A549 (cell line): ENCODE results near the gene CFH. TPM values are rescaled to one million over a fixed set of nuclear protein-coding genes. Genes with fewer than 3 reads are reported as not detected.
A peak's percentile ranks its signal among the peaks of the same experiment; 100 is the strongest.

Source experiments
- ATAC-seq, 2 experiments: fragments of 200-7000 bp in 1 of 2; fragments of >200 bp in 1 of 2; cut with Nextera tagmentation in 1 of 2; cut with Tn5 transposase in 1 of 2; 3 replicates each; pipeline versions ENCODE4 v1.8.0 to v1.9.1; 2018 to 2020; ENCODE audit warnings: mild to moderate bottlenecking in 1 of 2, moderate library complexity in 1 of 2
- CTCF ChIA-PET: fragments of 300-600 bp; sonication (Branson Sonifier 250); formaldehyde crosslinking; extraction: SDS; loops from one replicate; lab custom pipeline; 2021; ENCODE audit warnings: antibody characterized with exemption, inconsistent platforms; lab: Yijun Ruan, JAX
- POLR2A ChIA-PET: fragments of 350-600 bp; formaldehyde crosslinking; extraction: SDS; loops from one replicate; lab custom pipeline; 2021; ENCODE audit warnings: antibody characterized with exemption, inconsistent platforms; lab: Yijun Ruan, JAX
- DNase-seq, 2 experiments: peaks; one replicate each; pipeline versions ENCODE4 v3.0.0 to v3.0.0-alpha.2; 2011 to 2016; ENCODE audit warnings: low read depth in 1 of 2, low spot score in 1 of 2
- FAIRE-seq: peaks from 2 replicates; lab custom pipeline; 2011; peaks lifted over from hg19 to GRCh38; lab: Jason Lieb, UNC
- H3K27ac ChIP-seq, 2 experiments: fragments of >200 bp; sonication (Bioruptor Twin); formaldehyde crosslinking; 3 replicates each; pipeline ENCODE4 v1.5.1; 2016 to 2017
- H3K4me1 ChIP-seq: fragments of >200 bp; sonication (Bioruptor Twin); formaldehyde crosslinking; 3 replicates; pipeline ENCODE4 v1.6.1; 2016
- H3K4me2 ChIP-seq: fragments of >200 bp; sonication (Bioruptor Twin); formaldehyde crosslinking; 3 replicates; pipeline ENCODE4 v1.6.1; 2016
- H3K4me3 ChIP-seq: fragments of >200 bp; sonication (Bioruptor Twin); formaldehyde crosslinking; 3 replicates; pipeline ENCODE4 v1.5.1; 2016
- H3K9me3 ChIP-seq: fragments of >200 bp; sonication (Bioruptor Twin); formaldehyde crosslinking; 3 replicates; pipeline ENCODE4 v1.6.1; 2016
- BCL3 ChIP-seq: fragments of >200 bp; sonication (Bioruptor Twin); formaldehyde crosslinking; IDR thresholded peaks from 3 replicates; pipeline ENCODE4 v1.6.1; 2016
- CBX8 ChIP-seq: fragments of 200-600 bp; sonication (generic); IDR thresholded peaks from 2 replicates; pipeline ENCODE4 v1.6.1; 2016
- CHD2 ChIP-seq: fragments of 150-350 bp; IDR thresholded peaks from 2 replicates; pipeline ENCODE4 v1.6.1; 2014; ENCODE audit warnings: low read length; ENCODE audit not compliant: partially characterized antibody
- CHD4 ChIP-seq: fragments of 200-600 bp; sonication (generic); IDR thresholded peaks from 2 replicates; pipeline ENCODE4 v1.6.1; 2016; ENCODE audit warnings: antibody characterized with exemption, mild to moderate bottlenecking, borderline replicate concordance
- CTCF ChIP-seq: fragments of >200 bp; sonication (Bioruptor Twin); formaldehyde crosslinking; IDR thresholded peaks from 3 replicates; pipeline ENCODE4 v1.5.1; 2016
- E2F6 ChIP-seq: IDR thresholded peaks from 2 replicates; pipeline ENCODE4 v1.6.1; 2012; ENCODE audit warnings: low read depth, borderline replicate concordance
- ELK1 ChIP-seq: fragments of 150-350 bp; IDR thresholded peaks from 2 replicates; pipeline ENCODE4 v1.6.1; 2014; ENCODE audit warnings: low read depth, mild to moderate bottlenecking, low read length
- EP300 ChIP-seq, 2 experiments: fragments of >200 bp; sonication (Bioruptor Twin); formaldehyde crosslinking; IDR thresholded peaks; 2 replicates in 1 of 2; 3 replicates in 1 of 2; pipeline ENCODE4 v1.6.1; 2016 to 2017
- HES2 ChIP-seq: fragments of >200 bp; sonication (Bioruptor Twin); formaldehyde crosslinking; IDR thresholded peaks from 2 replicates; pipeline ENCODE4 v1.6.1; 2016
- HOXA7 ChIP-seq: fragments of 250-450 bp; sonication (Bioruptor Pico); IDR thresholded peaks from 2 replicates; pipeline ENCODE4 v1.5.0; 2020; ENCODE audit warnings: mild to moderate bottlenecking, moderate library complexity
- JUNB ChIP-seq: fragments of >200 bp; sonication (Bioruptor Twin); formaldehyde crosslinking; IDR thresholded peaks from 2 replicates; pipeline ENCODE4 v1.6.1; 2016
- KDM1A ChIP-seq: fragments of 200-600 bp; sonication (generic); IDR thresholded peaks from 2 replicates; pipeline ENCODE4 v1.6.1; 2016; ENCODE audit warnings: low read depth, mild to moderate bottlenecking
- KDM5A ChIP-seq: fragments of 200-600 bp; sonication (generic); IDR thresholded peaks from 2 replicates; pipeline ENCODE4 v1.6.1; 2016; ENCODE audit warnings: antibody characterized with exemption, mild to moderate bottlenecking
- MAX ChIP-seq: IDR thresholded peaks from 2 replicates; pipeline ENCODE4 v1.6.1; 2012
- MAZ ChIP-seq: fragments of 150-350 bp; IDR thresholded peaks from 2 replicates; pipeline ENCODE4 v1.6.1; 2014; ENCODE audit warnings: antibody characterized with exemption, low read depth, low read length, borderline replicate concordance
- NFE2L2 ChIP-seq: fragments of 150-350 bp; conservative IDR thresholded peaks from 2 replicates; pipeline ENCODE4 v1.6.1; 2014; ENCODE audit warnings: low read length
- NPAS2 ChIP-seq: fragments of 250-450 bp; sonication (Bioruptor Pico); IDR thresholded peaks from 2 replicates; pipeline ENCODE4 v1.8.0; 2022; ENCODE audit warnings: mild to moderate bottlenecking, moderate library complexity, borderline replicate concordance
- POLR2AphosphoS2 ChIP-seq: conservative IDR thresholded peaks from 2 replicates; pipeline ENCODE4 v1.6.1; 2012; ENCODE audit warnings: low read length, improper control_type of control experiment, inconsistent platforms
- RAD21 ChIP-seq, 2 experiments: fragments of >200 bp in 1 of 2; sonication (Bioruptor Twin) in 1 of 2; formaldehyde crosslinking in 1 of 2; IDR thresholded peaks in 1 of 2; conservative IDR thresholded peaks in 1 of 2; 2 replicates in 1 of 2; 3 replicates in 1 of 2; pipeline ENCODE4 v1.6.1; 2012 to 2018; ENCODE audit warnings: inconsistent platforms in 1 of 2
- RARB ChIP-seq: fragments of 250-450 bp; sonication (Bioruptor Pico); IDR thresholded peaks from 2 replicates; pipeline ENCODE4 v1.8.0; 2021; ENCODE audit warnings: mild to moderate bottlenecking, moderate library complexity
- RCOR1 ChIP-seq: fragments of 150-350 bp; IDR thresholded peaks from 2 replicates; pipeline ENCODE4 v1.6.1; 2014; ENCODE audit warnings: antibody characterized with exemption, low read length, low read depth
- RFX5 ChIP-seq: fragments of 450-650 bp; IDR thresholded peaks from 2 replicates; pipeline ENCODE4 v1.7.1; 2014; ENCODE audit warnings: antibody characterized with exemption, mild to moderate bottlenecking, moderate library complexity
- SMC3 ChIP-seq: fragments of >200 bp; sonication (Bioruptor Twin); formaldehyde crosslinking; IDR thresholded peaks from 3 replicates; pipeline ENCODE4 v1.6.1; 2018; ENCODE audit warnings: inconsistent platforms
- SREBF2 ChIP-seq: fragments of 450-650 bp; IDR thresholded peaks from 2 replicates; pipeline ENCODE4 v1.6.1; 2014; ENCODE audit warnings: mild to moderate bottlenecking, moderate library complexity
- TFCP2L1 ChIP-seq: fragments of 250-450 bp; sonication (Bioruptor Pico); IDR thresholded peaks from 2 replicates; pipeline ENCODE4 v1.5.0; 2021; ENCODE audit warnings: mild to moderate bottlenecking
- TP53 ChIP-seq: fragments of 250-450 bp; sonication (Bioruptor Pico); IDR thresholded peaks from 2 replicates; pipeline ENCODE4 v1.5.0; 2021; ENCODE audit warnings: mild to moderate bottlenecking, moderate library complexity
- ZFP36 ChIP-seq: fragments of 450-650 bp; IDR thresholded peaks from 2 replicates; pipeline ENCODE4 v1.6.1; 2014; ENCODE audit warnings: borderline replicate concordance; ENCODE audit not compliant: partially characterized antibody
- ZSCAN20 ChIP-seq: fragments of 250-450 bp; sonication (Bioruptor Pico); IDR thresholded peaks from 2 replicates; pipeline ENCODE4 v1.8.0; 2022; ENCODE audit warnings: mild to moderate bottlenecking, moderate library complexity
- WGBS: methylation state at CpG from one replicate; pipeline ENCODE4 v1.1.6; 2017; ENCODE audit errors: missing lambda C conversion rate; 5-methylcytosine and 5-hydroxymethylcytosine counted together
- polyA plus RNA-seq, 4 experiments: library from polyadenylated mRNA; depleted of rRNA in 3 of 4; stranded (reverse); fragments of >200 nt; fragmentation: RNase III in 1 of 4; extraction: RNeasy Plus Mini Kit Qiagen cat#74134 plus additional on column Dnase treatment in 1 of 4; gene quantifications; 2 replicates in 3 of 4; 3 replicates in 1 of 4; pipeline ENCODE4 v1.2.3, GENCODE V29; 2011 to 2017

CFH gene
- polyA plus RNA-seq, 2 of the 4 experiments (the other 2 are of a cell fraction): 8.2 to 68.1 TPM

DNA sequence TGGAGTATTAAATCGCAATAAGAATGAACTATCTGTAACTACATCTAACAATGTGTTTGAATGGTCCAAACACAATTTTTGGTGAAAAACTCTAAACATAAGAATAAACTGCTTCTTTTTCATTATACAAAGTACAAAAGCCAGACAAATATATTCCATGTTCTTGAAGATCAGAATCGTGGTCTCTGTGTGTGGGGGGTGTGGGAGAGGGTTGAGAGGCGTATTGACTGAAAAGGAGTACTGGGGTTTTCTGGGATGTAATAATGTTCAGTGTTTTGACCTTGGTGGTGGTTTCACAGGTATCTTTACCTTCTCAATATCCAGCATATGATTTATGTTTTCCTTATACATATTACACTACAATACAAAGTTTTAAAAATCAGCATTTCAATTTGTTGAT lies 764 bp upstream of the CFH start:
- H3K27ac ChIP-seq: no peak overlapping the region
- no peak for DNase-seq
- POLR2A ChIA-PET: no interaction called here

GRCh38 chr1:196654271-196654670 lies 2.4 kb downstream of the CFH start:
- TF ChIP-seq KDM1A (no peak), KDM5A (no peak), JUNB (no peak), BCL3 (no peak), ELK1 (no peak), SREBF2 (no peak), CBX8 (no peak), CHD2 (no peak), HOXA7 (CRISPR knock-in tag) (no peak), RCOR1 (no peak), HES2 (no peak)
- TF ChIP-seq, all 56 proteins: peak for 0
- Histone ChIP-seq H3K4me3 (no peak overlapping the region), H3K4me2 (peak overlapping the region; percentile 59), H3K9me3 (no peaks in the 10 kb centered on the region), H3K4me1 (peaks cover 3% of the 10 kb centered on the region; the same call in 1 of the 3 replicates), H3K27ac (no peak overlapping the region)
- CTCF ChIA-PET: no interaction called here
- no peak for ATAC-seq
- DNase-seq: no peak
- POLR2A ChIA-PET: no interaction called here
- FAIRE-seq: no peak
- 37% methylated on average over 2 of the region's 2 CpGs for WGBS

More for the DNA sequence above, 764 bp upstream of the CFH start:
- no peaks in the 10 kb centered on the region for H3K9me3 ChIP-seq
- TF ChIP-seq POLR2AphosphoS2 (no peak), RARB (no peak), KDM1A (no peak), TFCP2L1 (CRISPR knock-in tag) (no peak), NPAS2 (CRISPR knock-in tag) (no peak), SREBF2 (no peak), NFE2L2 (no peak), RFX5 (no peak), E2F6 (no peak)
- no peak overlapping the region for H3K4me3 ChIP-seq
- ATAC-seq (no peak), FAIRE-seq (no peak)
- no peak overlapping the region; the same call in 2 of the 3 replicates for H3K4me2 ChIP-seq
- peaks cover 3% of the 10 kb centered on the region; the same call in 1 of the 3 replicates for H3K4me1 ChIP-seq
- CTCF ChIA-PET: interaction anchor here (1.3 kb wide), 1 partner anchor 10 kb away, joined by 6 read pairs; no protein-coding TSS in a partner anchor
- WGBS: 87% methylated on average over 3 of the region's 3 CpGs

DNA sequence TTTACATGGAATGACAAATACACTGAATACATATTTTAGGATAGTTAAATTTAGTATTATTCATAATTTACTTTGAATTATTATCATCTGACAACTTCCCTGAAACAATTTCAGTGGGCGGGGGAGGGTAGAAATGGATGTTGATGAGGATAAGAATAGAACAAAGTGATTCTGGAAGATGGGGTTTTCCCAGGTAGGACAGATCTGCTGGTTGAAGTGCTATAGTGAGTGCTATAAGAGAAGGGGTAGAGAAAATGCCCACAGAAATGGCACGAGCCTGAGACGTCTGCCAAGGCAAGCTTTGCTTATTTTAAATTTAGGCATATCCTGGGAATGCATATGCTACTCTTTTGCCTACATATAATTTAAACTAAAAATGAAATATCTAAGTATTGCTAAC lies 3.2 kb downstream of the CFH start:
- TF ChIP-seq ZFP36 (no peak), ZSCAN20 (CRISPR knock-in tag) (no peak), KDM5A (no peak), CHD4 (no peak), EP300 (IDR thresholded peaks at IDR 0.05) (no peak), MAX (no peak), HES2 (no peak), SMC3 (no peak), TP53 (no peak), CTCF (no peak), RARB (no peak), MAZ (no peak), RAD21 (conservative IDR thresholded peaks at IDR 0.05 in 1 of 2, IDR thresholded peaks at IDR 0.05 in 1 of 2) (no peak)
- TF ChIP-seq, all 56 proteins: peak for 0
- FAIRE-seq (no peak), DNase-seq (no peak), ATAC-seq (no peak)
- Histone ChIP-seq H3K4me1 (peaks cover 3% of the 10 kb centered on the region; the same call in 1 of the 3 replicates), H3K4me3 (no peak overlapping the region), H3K27ac (no peak overlapping the region; a peak in 1 of 6 replicates), H3K4me2 (peak overlapping the region; percentile 59), H3K9me3 (no peaks in the 10 kb centered on the region)
- POLR2A ChIA-PET: no interaction called here
- CTCF ChIA-PET: no interaction called here
- 77% methylated on average over 3 of the region's 3 CpGs for WGBS
